ENCODE data around the gene SH2D1B. TPM values are rescaled to one million over a fixed set of nuclear protein-coding genes. Genes with fewer than 3 reads are reported as not detected.
"Not testable (repeated sequence)": the region's sequence is repeated elsewhere in the genome, so short reads cannot be mapped to it uniquely, and the experiment has no call there.

Gene SH2D1B, protein sequence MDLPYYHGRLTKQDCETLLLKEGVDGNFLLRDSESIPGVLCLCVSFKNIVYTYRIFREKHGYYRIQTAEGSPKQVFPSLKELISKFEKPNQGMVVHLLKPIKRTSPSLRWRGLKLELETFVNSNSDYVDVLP
- total RNA-seq: not detected
- not detected for polyA plus RNA-seq (2013, experiment 1 of 2)
- not detected for polyA plus RNA-seq (2013, experiment 2 of 2)
- long read RNA-seq, experiment 1: 0 reads
- long read RNA-seq, experiment 2: 0 reads
- long read RNA-seq, experiment 3: 0 reads
- long read RNA-seq, experiment 4: 0 reads

DNA sequence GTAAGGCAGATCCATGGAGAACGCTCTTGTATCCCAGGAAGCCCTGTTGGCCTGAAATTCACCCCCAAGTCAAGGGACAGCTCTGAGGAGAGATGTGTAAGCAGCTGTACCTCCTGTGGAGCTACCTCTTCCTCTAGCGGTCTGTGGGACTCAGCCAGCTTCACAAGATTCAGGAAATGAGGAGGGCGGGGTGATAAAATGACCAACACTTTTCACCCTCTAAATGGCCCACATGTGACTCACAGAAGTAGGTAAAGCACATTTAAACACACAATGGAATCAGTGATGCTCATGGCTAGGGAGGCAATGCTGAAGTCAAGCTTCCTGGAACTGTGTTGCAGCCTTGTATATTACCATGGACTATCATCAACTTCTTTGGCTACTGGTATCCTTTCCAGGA, at the start of gene SH2D1B:
TSS of gene SH2D1B (minus strand) at position 135 of the 400 bp plus-strand sequence. CDS start at position 15, 120 bp downstream.
- H3K36me3 ChIP-seq (ENCODE audit: control insufficient read depth, insufficient read depth, low read length): no peaks in the 10 kb centered on the region
- H3K27ac Mint-ChIP-seq: no peak within 1 kb of the TSS
- no peak within 1 kb of the TSS for H3K9ac ChIP-seq (ENCODE audit: extremely low read depth, low read length, poor library complexity, severe bottlenecking)
- H3K4me3 Mint-ChIP-seq: no peak within 1 kb of the TSS
- TF ChIP-seq, protein P1, sequence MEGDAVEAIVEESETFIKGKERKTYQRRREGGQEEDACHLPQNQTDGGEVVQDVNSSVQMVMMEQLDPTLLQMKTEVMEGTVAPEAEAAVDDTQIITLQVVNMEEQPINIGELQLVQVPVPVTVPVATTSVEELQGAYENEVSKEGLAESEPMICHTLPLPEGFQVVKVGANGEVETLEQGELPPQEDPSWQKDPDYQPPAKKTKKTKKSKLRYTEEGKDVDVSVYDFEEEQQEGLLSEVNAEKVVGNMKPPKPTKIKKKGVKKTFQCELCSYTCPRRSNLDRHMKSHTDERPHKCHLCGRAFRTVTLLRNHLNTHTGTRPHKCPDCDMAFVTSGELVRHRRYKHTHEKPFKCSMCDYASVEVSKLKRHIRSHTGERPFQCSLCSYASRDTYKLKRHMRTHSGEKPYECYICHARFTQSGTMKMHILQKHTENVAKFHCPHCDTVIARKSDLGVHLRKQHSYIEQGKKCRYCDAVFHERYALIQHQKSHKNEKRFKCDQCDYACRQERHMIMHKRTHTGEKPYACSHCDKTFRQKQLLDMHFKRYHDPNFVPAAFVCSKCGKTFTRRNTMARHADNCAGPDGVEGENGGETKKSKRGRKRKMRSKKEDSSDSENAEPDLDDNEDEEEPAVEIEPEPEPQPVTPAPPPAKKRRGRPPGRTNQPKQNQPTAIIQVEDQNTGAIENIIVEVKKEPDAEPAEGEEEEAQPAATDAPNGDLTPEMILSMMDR (conservative IDR thresholded peaks at IDR 0.05): no peak
- WGBS, 2 experiments (ENCODE audit: insufficient coverage in 1 of 2, insufficient read length in 1 of 2): 88 to 100% methylated on average over 1 to 3 of the region's 3 CpGs
- H3K4me1 Mint-ChIP-seq: peaks cover 17% of the 10 kb centered on the region
- H3K9me3 ChIP-seq (ENCODE audit: control insufficient read depth, low read length): peaks cover 12% of the 10 kb centered on the region
- no peak within 1 kb of the TSS for H3K27ac ChIP-seq (ENCODE audit: low read depth, low read length)
- peaks cover 11% of the 10 kb centered on the region for H3K4me1 ChIP-seq (ENCODE audit: control insufficient read depth, insufficient read depth, low read length)
- H3K9me3 Mint-ChIP-seq: peaks cover 17% of the 10 kb centered on the region
- no peak within 1 kb of the TSS for H3K4me3 ChIP-seq (ENCODE audit: low read length)
- H3K36me3 Mint-ChIP-seq (ENCODE audit: low read depth): peaks cover 7% of the 10 kb centered on the region
- H3K27me3 Mint-ChIP-seq (ENCODE audit: insufficient read depth): no peaks in the 10 kb centered on the region
- H3K27me3 ChIP-seq (ENCODE audit: control insufficient read depth, insufficient read depth, low read length, poor library complexity, severe bottlenecking): no peaks in the 10 kb centered on the region
- DNase-seq: no peak

DNA sequence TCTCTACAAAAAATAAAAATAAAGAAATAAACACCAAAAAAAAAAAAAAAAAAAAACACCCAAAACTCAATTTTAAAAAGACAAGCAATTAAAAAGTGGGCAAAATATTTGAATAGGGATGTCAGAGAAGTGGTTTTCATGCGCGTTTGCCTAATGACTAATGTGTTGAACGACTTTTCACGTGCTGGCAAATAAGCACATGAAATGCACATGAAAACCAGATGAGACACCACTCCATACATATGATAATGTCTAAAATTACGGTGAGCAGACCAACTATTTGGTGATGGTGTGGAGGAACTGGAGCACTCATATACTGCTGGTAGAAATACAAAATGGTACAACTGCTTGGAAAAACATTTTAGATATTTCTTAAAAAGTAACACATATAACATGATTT, 46.3 kb upstream of the SH2D1B start:
- H3K36me3 Mint-ChIP-seq (ENCODE audit: low read depth): no peaks in the 10 kb centered on the region
- peaks cover 12% of the 10 kb centered on the region for H3K9me3 Mint-ChIP-seq
- Histone ChIP-seq H3K27ac (ENCODE audit: low read depth, low read length) (no peak overlapping the region), H3K9me3 (ENCODE audit: control insufficient read depth, low read length) (peaks cover 1% of the 10 kb centered on the region), H3K36me3 (ENCODE audit: control insufficient read depth, insufficient read depth, low read length) (no peaks in the 10 kb centered on the region), H3K4me3 (ENCODE audit: low read length) (no peak overlapping the region), H3K4me1 (ENCODE audit: control insufficient read depth, insufficient read depth, low read length) (no peaks in the 10 kb centered on the region), H3K27me3 (ENCODE audit: control insufficient read depth, insufficient read depth, low read length, poor library complexity, severe bottlenecking) (no peaks in the 10 kb centered on the region), H3K9ac (ENCODE audit: extremely low read depth, low read length, poor library complexity, severe bottlenecking) (no peak overlapping the region)
- DNase-seq: no peak
- H3K4me3 Mint-ChIP-seq: no peak overlapping the region
- WGBS, 2 experiments (ENCODE audit: insufficient coverage in 1 of 2, insufficient read length in 1 of 2): 95% methylated on average over 5 of the region's 5 CpGs; no CpG with 5 or more reads in 1 of the 2 experiments
- peaks cover 10% of the 10 kb centered on the region for H3K27me3 Mint-ChIP-seq (ENCODE audit: insufficient read depth)
- TF ChIP-seq, protein P1 (conservative IDR thresholded peaks at IDR 0.05): no peak
- H3K27ac Mint-ChIP-seq: no peak overlapping the region
- no peaks in the 10 kb centered on the region for H3K4me1 Mint-ChIP-seq

DNA sequence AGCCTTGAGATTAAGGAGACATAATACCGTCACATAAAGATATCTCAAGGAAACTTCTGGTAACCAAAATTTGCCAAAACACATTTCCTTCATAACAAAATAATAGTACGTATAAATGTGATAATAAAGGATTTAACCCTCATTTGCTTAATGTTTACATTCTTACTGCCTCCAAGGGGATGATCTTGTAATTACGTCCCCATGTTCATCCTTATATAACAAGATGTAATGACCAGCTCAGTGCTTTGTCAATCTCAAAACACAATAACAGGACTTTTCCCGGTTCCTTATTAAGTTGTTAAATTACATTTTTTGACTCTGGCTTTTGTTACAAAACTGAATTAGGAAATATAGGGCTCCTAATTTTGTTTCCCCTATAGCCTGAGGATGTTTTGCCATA, 44.4 kb upstream of the SH2D1B start:
- WGBS, 2 experiments (ENCODE audit: insufficient coverage in 1 of 2, insufficient read length in 1 of 2): 94 to 100% methylated on average over 1 to 3 of the region's 4 CpGs
- Mint-ChIP-seq H3K36me3 (ENCODE audit: low read depth) (no peaks in the 10 kb centered on the region), H3K4me1 (no peaks in the 10 kb centered on the region), H3K9me3 (peaks cover 17% of the 10 kb centered on the region), H3K27me3 (ENCODE audit: insufficient read depth) (peaks cover 12% of the 10 kb centered on the region), H3K27ac (no peak overlapping the region), H3K4me3 (no peak overlapping the region)
- no peak for DNase-seq
- no peaks in the 10 kb centered on the region for H3K36me3 ChIP-seq (ENCODE audit: control insufficient read depth, insufficient read depth, low read length)
- H3K9me3 ChIP-seq (ENCODE audit: control insufficient read depth, low read length): no peaks in the 10 kb centered on the region
- H3K27ac ChIP-seq (ENCODE audit: low read depth, low read length): no peak overlapping the region
- no peak overlapping the region for H3K4me3 ChIP-seq (ENCODE audit: low read length)
- TF ChIP-seq, protein P1 (conservative IDR thresholded peaks at IDR 0.05): peak; percentile 23
- H3K27me3 ChIP-seq (ENCODE audit: control insufficient read depth, insufficient read depth, low read length, poor library complexity, severe bottlenecking): no peaks in the 10 kb centered on the region
- H3K4me1 ChIP-seq (ENCODE audit: control insufficient read depth, insufficient read depth, low read length): no peaks in the 10 kb centered on the region
- H3K9ac ChIP-seq (ENCODE audit: extremely low read depth, low read length, poor library complexity, severe bottlenecking): no peak overlapping the region

DNA sequence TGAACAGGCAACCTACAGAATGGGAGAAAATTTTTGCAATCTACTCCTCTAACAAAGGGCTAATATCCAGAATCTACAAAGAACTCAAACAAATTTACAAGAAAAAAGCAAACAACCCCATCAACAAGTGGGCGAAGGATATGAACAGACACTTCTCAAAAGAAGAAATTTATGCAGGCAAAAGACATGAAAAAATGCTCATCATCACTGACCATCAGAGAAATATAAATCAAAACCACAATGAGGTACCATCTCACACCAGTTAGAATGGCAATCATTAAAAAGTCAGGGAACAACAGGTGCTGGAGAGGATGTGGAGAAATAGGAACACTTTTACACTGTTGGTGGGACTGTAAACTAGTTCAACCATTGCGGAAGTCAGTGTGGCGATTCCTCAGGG, 42.4 kb upstream of the SH2D1B start:
- WGBS, 2 experiments (ENCODE audit: insufficient coverage in 1 of 2, insufficient read length in 1 of 2): 92% methylated on average over 1 of the region's 3 CpGs; no CpG with 5 or more reads in 1 of the 2 experiments
- H3K4me1 Mint-ChIP-seq; H3K36me3 Mint-ChIP-seq (ENCODE audit: low read depth); H3K4me3 Mint-ChIP-seq; H3K27ac Mint-ChIP-seq; H3K9me3 ChIP-seq (ENCODE audit: control insufficient read depth, low read length); DNase-seq; H3K27me3 ChIP-seq (ENCODE audit: control insufficient read depth, insufficient read depth, low read length, poor library complexity, severe bottlenecking); H3K27ac ChIP-seq (ENCODE audit: low read depth, low read length); H3K4me1 ChIP-seq (ENCODE audit: control insufficient read depth, insufficient read depth, low read length); H3K9ac ChIP-seq (ENCODE audit: extremely low read depth, low read length, poor library complexity, severe bottlenecking); H3K36me3 ChIP-seq (ENCODE audit: control insufficient read depth, insufficient read depth, low read length); H3K4me3 ChIP-seq (ENCODE audit: low read length): not testable (repeated sequence)
- peaks cover 11% of the 10 kb centered on the region for H3K27me3 Mint-ChIP-seq (ENCODE audit: insufficient read depth)
- peaks cover 29% of the 10 kb centered on the region for H3K9me3 Mint-ChIP-seq
